K562 (cell line): ENCODE results near the gene GAL3ST1. TPM values are rescaled to one million over a fixed set of nuclear protein-coding genes. Genes with fewer than 3 reads are reported as not detected.

Experiments
- ATAC-seq: fragments of 200-7000 bp; cut with Tn5 transposase; 3 replicates; pipeline ENCODE4 v1.9.1; 2020; ENCODE audit warnings: moderate library complexity
- BruUV-seq: library from RNA; stranded (reverse); fragments of 400-500 nt; replicated peaks from 2 replicates; lab custom pipeline; 2021; lab: Mats Ljungman, UMichigan
- CTCF ChIA-PET: fragments of 300-600 bp; formaldehyde crosslinking; extraction: SDS; loops from one replicate; lab custom pipeline; 2021; ENCODE audit warnings: low intra/inter-chr PET ratio; lab: Yijun Ruan, JAX
- POLR2A ChIA-PET: fragments of 300-600, 350-650 bp; sonication (Branson Sonifier 250); formaldehyde crosslinking; extraction: SDS; loops from one replicate; lab custom pipeline; 2021; ENCODE audit warnings: antibody characterized with exemption, inconsistent platforms; lab: Yijun Ruan, JAX
- DNase-seq, 4 experiments: peaks; one replicate each; pipeline versions ENCODE4 v3.0.0 to v3.0.0-alpha.2; 2011 to 2018; ENCODE audit warnings: low spot score in 3 of 4, mixed read lengths in 3 of 4; ENCODE audit errors: extremely low read depth in 1 of 4
- FAIRE-seq: peaks from 2 replicates; lab custom pipeline; 2011; peaks lifted over from hg19 to GRCh38; lab: Jason Lieb, UNC
- H2AFZ ChIP-seq: 2 replicates; pipeline ENCODE4 v1.6.0; 2011; ENCODE audit warnings: low read depth, low read length, control low read depth, inconsistent platforms
- H3K27ac ChIP-seq: fragments of 200-600 bp; 3 replicates; pipeline ENCODE4 v1.8.0; 2011; ENCODE audit warnings: low read depth, mild to moderate bottlenecking, control low read depth, inconsistent platforms, low read length, moderate library complexity, mixed read lengths; ENCODE audit errors: extremely low read depth
- H3K27me3 ChIP-seq, 2 experiments: fragments of 300-600 bp in 1 of 2; 2 replicates in 1 of 2; 3 replicates in 1 of 2; pipeline versions ENCODE4 v1.6.0 to v1.8.0; 2011; ENCODE audit warnings: inconsistent platforms in 2 of 2, low read length in 2 of 2, mild to moderate bottlenecking in 1 of 2, mixed read lengths in 1 of 2, moderate library complexity in 1 of 2; ENCODE audit not compliant: control insufficient read depth in 2 of 2, insufficient read depth in 2 of 2
- H3K36me3 ChIP-seq: fragments of 300-600 bp; 3 replicates; pipeline ENCODE4 v1.8.0; 2011; ENCODE audit warnings: mild to moderate bottlenecking, low read length, inconsistent platforms; ENCODE audit not compliant: control insufficient read depth, insufficient read depth
- H3K4me1 ChIP-seq, 2 experiments: fragments of 200-600 bp in 1 of 2; replicated peaks in 1 of 2; 2 replicates in 1 of 2; 3 replicates in 1 of 2; pipeline versions ENCODE4 v1.5.1 to v1.8.0; 2011; ENCODE audit warnings: inconsistent platforms in 2 of 2, low read length in 2 of 2, mild to moderate bottlenecking in 1 of 2, mixed read lengths in 1 of 2, moderate library complexity in 1 of 2; ENCODE audit not compliant: control insufficient read depth in 2 of 2, insufficient read depth in 2 of 2
- H3K4me2 ChIP-seq: 2 replicates; pipeline ENCODE4 v1.6.1; 2011; ENCODE audit warnings: low read length, control low read depth, inconsistent platforms, mixed read lengths; ENCODE audit not compliant: insufficient read depth
- H3K4me3 ChIP-seq: fragments of 200-600 bp; sonication (generic), shearing (Covaris generic); 2 replicates; pipeline ENCODE4 v1.5.1; 2016; ENCODE audit warnings: control low read depth, inconsistent platforms
- H3K79me2 ChIP-seq: fragments of 200-600 bp; 3 replicates; pipeline ENCODE4 v1.8.0; 2011; ENCODE audit warnings: low read length, inconsistent platforms; ENCODE audit not compliant: control insufficient read depth, insufficient read depth
- H3K9ac ChIP-seq, 2 experiments: 2 replicates each; pipeline versions ENCODE4 v1.6.0 to v1.6.1; 2011; ENCODE audit warnings: low read depth in 2 of 2, low read length in 2 of 2, control low read depth in 1 of 2, inconsistent platforms in 1 of 2, mild to moderate bottlenecking in 1 of 2, mixed read lengths in 1 of 2; ENCODE audit not compliant: insufficient read depth in 1 of 2
- H3K9me1 ChIP-seq: one replicate; pipeline ENCODE4 v1.6.0; 2011; ENCODE audit warnings: inconsistent platforms, mild to moderate bottlenecking, low read length, moderate library complexity; ENCODE audit not compliant: control insufficient read depth, insufficient read depth
- H3K9me3 ChIP-seq: replicated peaks from 2 replicates; pipeline ENCODE4 v1.5.1; 2011; ENCODE audit warnings: low read depth, low read length, inconsistent platforms; ENCODE audit not compliant: control insufficient read depth, insufficient read depth
- H4K20me1 ChIP-seq: replicated peaks from 2 replicates; pipeline ENCODE4 v1.6.1; 2011; ENCODE audit warnings: low read length, inconsistent platforms, mixed read lengths; ENCODE audit not compliant: control insufficient read depth, insufficient read depth
- ELF1 ChIP-seq: fragments of 200-800 bp; sonication (Bioruptor generic); IDR thresholded peaks from 2 replicates; pipeline ENCODE4 v1.6.1; 2016; ENCODE audit warnings: missing genetic modification characterization, missing compliant biosample characterization
- FOXK1 ChIP-seq: sonication (generic); formaldehyde crosslinking; IDR thresholded peaks from 2 replicates; pipeline ENCODE4 v1.8.0; 2022; ENCODE audit warnings: missing genetic modification reagents, mild to moderate bottlenecking, borderline replicate concordance
- PHB2 ChIP-seq: fragments of 450-650 bp; IDR thresholded peaks from 2 replicates; pipeline ENCODE4 v1.6.1; 2017; ENCODE audit warnings: low read depth
- POLR2H ChIP-seq: IDR thresholded peaks from 2 replicates; pipeline ENCODE4 v1.6.1; 2016; ENCODE audit warnings: missing genetic modification characterization, low read depth, mild to moderate bottlenecking, control low read depth, missing compliant biosample characterization, moderate library complexity
- RAD21 ChIP-seq, 2 experiments: fragments of 250-450 bp in 1 of 2; fragments of 450-650 bp in 1 of 2; sonication (Bioruptor Pico) in 1 of 2; formaldehyde crosslinking in 1 of 2; IDR thresholded peaks in 1 of 2; conservative IDR thresholded peaks in 1 of 2; 2 replicates each; pipeline versions ENCODE4 v1.4.0 to v1.8.0; 2020 to 2022; ENCODE audit warnings: mild to moderate bottlenecking in 2 of 2, moderate library complexity in 1 of 2
- RBM25 ChIP-seq: fragments of 200-400 bp; formaldehyde crosslinking; IDR thresholded peaks from 2 replicates; pipeline ENCODE4 v1.6.1; 2018; ENCODE audit warnings: low read length, low read depth, moderate library complexity; ENCODE audit not compliant: severe bottlenecking
- SMARCC2 ChIP-seq: fragments of 450-650 bp; IDR thresholded peaks from 2 replicates; pipeline ENCODE4 v1.6.1; 2017; ENCODE audit warnings: antibody characterized with exemption, moderate library complexity, mild to moderate bottlenecking, low read depth
- SP2 ChIP-seq: IDR thresholded peaks from 2 replicates; pipeline ENCODE4 v1.6.1; 2011; ENCODE audit warnings: mild to moderate bottlenecking, low read depth, low read length, moderate library complexity; ENCODE audit not compliant: poor library complexity, severe bottlenecking; ENCODE audit errors: extremely low read depth
- SREBF1 ChIP-seq: fragments of 150-350 bp; IDR thresholded peaks from 2 replicates; pipeline ENCODE4 v1.6.1; 2014; ENCODE audit warnings: antibody characterized with exemption, low read depth, low read length, borderline replicate concordance
- SRSF9 ChIP-seq: fragments of 200-400 bp; formaldehyde crosslinking; IDR thresholded peaks from 2 replicates; pipeline ENCODE4 v1.6.1; 2017; ENCODE audit warnings: low read depth, low read length, borderline replicate concordance
- TEAD1 ChIP-seq, 2 experiments: fragments of 450-650 bp in 1 of 2; sonication (generic) in 1 of 2; formaldehyde crosslinking; IDR thresholded peaks; 2 replicates each; pipeline versions ENCODE4 v1.4.0 to v1.8.0; 2020 to 2022; ENCODE audit warnings: mild to moderate bottlenecking in 2 of 2, missing genetic modification reagents in 1 of 2
- TRIM25 ChIP-seq: fragments of 450-650 bp; IDR thresholded peaks from 2 replicates; pipeline ENCODE4 v1.7.0; 2016; ENCODE audit warnings: borderline replicate concordance
- USF2 ChIP-seq: sonication (generic); formaldehyde crosslinking; IDR thresholded peaks from 2 replicates; pipeline ENCODE4 v1.5.0; 2020; ENCODE audit warnings: missing genetic modification reagents
- ZBED1 ChIP-seq: IDR thresholded peaks from 2 replicates; pipeline ENCODE4 v1.6.1; 2014
- ZFPM2 ChIP-seq: fragments of 250-450 bp; sonication (Bioruptor Pico); IDR thresholded peaks from 2 replicates; pipeline ENCODE4 v1.5.1; 2022; ENCODE audit warnings: mild to moderate bottlenecking
- WGBS: fragments of 100-300 bp; shearing (Covaris generic); methylation state at CpG from one replicate; pipeline ENCODE4 v1.1.6; 2016; ENCODE audit warnings: low coverage, mixed read lengths; ENCODE audit not compliant: insufficient coverage; ENCODE audit errors: missing lambda C conversion rate; 5-methylcytosine and 5-hydroxymethylcytosine counted together
- in situ Hi-C: fragments of 300-500 bp; cut with MboI; formaldehyde crosslinking; loops from 4 replicates; pipeline ENCODE4 v1.15.0; 2018; ENCODE audit warnings: inconsistent platforms, mixed read lengths
- intact Hi-C: fragments of 100-400 bp; cut with micrococcal nuclease; formaldehyde crosslinking; loops from 2 replicates; pipeline ENCODE4 v1.14.2; 2022
- polyA plus RNA-seq, 8 experiments: library from polyadenylated mRNA; depleted of rRNA in 4 of 8; stranded (reverse) in 5 of 8; unstranded in 3 of 8; fragments of >200 nt; fragmentation: Nextera tagmentation in 2 of 8; fragmentation: Illumina TruSeq in 1 of 8; extraction: Ambion mirVana in 2 of 8; extraction: Trizol in 1 of 8; gene quantifications; 2 replicates each; pipeline versions ENCODE4 v1.2.1 to v1.2.3, GENCODE V29; 2011 to 2014; ENCODE audit warnings: inconsistent platforms in 1 of 8, missing spikeins in 1 of 8
- total RNA-seq, 7 experiments: library from RNA; depleted of rRNA in 6 of 7; stranded (reverse); fragments of >200 nt in 6 of 7; fragmentation: Illumina TruSeq in 2 of 7; extraction: Trizol in 2 of 7; gene quantifications; 2 replicates each; pipeline versions ENCODE4 v1.2.1 to v1.2.3, GENCODE V29; 2011 to 2021; ENCODE audit warnings: low replicate concordance in 1 of 7
- TF ChIP-seq, protein P1 (sequence below): fragments of 250-450 bp; sonication (Bioruptor Pico); IDR thresholded peaks from 2 replicates; pipeline ENCODE4 v1.5.0; 2022; ENCODE audit warnings: mild to moderate bottlenecking

GAL3ST1 gene
- total and polyA plus RNA-seq, 9 of the 15 experiments (the other 6 are each of a cell fraction or from before 2014, with no cell fraction given) = 0.03 to 1.9 (median 0.33) TPM; not detected in 1

DNA sequence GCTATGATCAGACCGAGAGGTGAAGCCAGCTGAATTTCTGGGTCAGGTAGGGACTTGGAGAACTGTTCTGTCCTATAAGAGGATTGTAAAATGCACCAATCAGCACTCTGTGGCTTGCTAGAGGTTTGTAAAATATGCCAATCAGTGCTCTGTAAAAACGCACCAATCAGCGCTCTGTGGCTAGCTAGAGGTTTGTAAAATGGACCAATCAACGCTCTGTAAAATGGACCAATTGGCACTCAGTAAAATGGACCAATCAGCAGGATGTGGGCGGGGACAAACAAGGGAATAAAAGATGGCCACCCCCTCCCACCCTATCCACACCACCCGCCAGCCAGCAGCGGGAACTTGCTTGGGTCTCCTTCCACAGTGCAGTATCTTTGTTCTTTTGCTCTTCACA, 62.6 kb downstream of the GAL3ST1 start (continued):
- TF ChIP-seq SREBF1 (no peak), RBM25 (peak; percentile 19), PHB2 (no peak), USF2 (CRISPR knock-in tag) (no peak), ZFPM2 (CRISPR knock-in tag) (no peak), SRSF9 (no peak), FOXK1 (CRISPR knock-in tag) (no peak), ZBED1 (no peak)
- TF ChIP-seq, protein P1, sequence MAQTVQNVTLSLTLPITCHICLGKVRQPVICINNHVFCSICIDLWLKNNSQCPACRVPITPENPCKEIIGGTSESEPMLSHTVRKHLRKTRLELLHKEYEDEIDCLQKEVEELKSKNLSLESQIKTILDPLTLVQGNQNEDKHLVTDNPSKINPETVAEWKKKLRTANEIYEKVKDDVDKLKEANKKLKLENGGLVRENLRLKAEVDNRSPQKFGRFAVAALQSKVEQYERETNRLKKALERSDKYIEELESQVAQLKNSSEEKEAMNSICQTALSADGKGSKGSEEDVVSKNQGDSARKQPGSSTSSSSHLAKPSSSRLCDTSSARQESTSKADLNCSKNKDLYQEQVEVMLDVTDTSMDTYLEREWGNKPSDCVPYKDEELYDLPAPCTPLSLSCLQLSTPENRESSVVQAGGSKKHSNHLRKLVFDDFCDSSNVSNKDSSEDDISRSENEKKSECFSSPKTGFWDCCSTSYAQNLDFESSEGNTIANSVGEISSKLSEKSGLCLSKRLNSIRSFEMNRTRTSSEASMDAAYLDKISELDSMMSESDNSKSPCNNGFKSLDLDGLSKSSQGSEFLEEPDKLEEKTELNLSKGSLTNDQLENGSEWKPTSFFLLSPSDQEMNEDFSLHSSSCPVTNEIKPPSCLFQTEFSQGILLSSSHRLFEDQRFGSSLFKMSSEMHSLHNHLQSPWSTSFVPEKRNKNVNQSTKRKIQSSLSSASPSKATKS (CRISPR knock-in tag) = no peak

DNA sequence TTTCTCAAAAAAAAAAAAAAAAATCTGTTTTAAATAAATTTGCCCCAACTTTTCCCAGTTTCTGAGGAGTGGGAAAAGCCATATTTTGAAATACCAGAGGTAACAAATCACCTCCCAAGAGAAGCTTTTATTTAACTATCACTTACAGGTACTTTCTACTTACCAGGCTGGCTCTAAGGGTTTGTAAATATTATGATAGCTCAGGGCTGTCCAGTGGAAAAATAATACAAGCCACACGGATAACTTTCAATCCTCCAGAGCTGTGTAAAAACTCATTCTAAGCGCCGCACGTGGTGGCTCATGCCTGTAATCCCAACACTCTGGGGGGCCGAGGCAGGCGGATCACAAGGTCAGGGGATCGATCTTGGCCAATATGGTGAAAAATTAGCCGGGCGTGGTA, 63.4 kb downstream of the GAL3ST1 start:
- no peak for FAIRE-seq
- Histone ChIP-seq H3K9ac (no peak overlapping the region), H3K27me3 (no peaks in the 10 kb centered on the region), H3K9me1 (no peaks in the 10 kb centered on the region), H3K36me3 (no peaks in the 10 kb centered on the region), H4K20me1 (no peaks in the 10 kb centered on the region), H3K4me3 (no peak overlapping the region), H3K27ac (no peak overlapping the region), H2AFZ (no peak overlapping the region), H3K79me2 (no peaks in the 10 kb centered on the region), H3K9me3 (no peaks in the 10 kb centered on the region), H3K4me2 (no peak overlapping the region), H3K4me1 (peaks cover 12 to 14% of the 10 kb centered on the region in 2 experiments; a peak in 4 of 5 replicates)
- BruUV-seq = no TSS peak
- 92% methylated on average over 6 of the region's 9 CpGs for WGBS
- POLR2A ChIA-PET = interaction anchor here (0.6 kb wide), 1 partner anchor 185 kb away, joined by 3 read pairs; no protein-coding TSS in a partner anchor
- CTCF ChIA-PET = interaction anchor here (0.6 kb wide), 1 partner anchor 203 kb away, joined by 3 read pairs; no protein-coding TSS in a partner anchor
- intact Hi-C loops = no loop called here
- in situ Hi-C loops = no loop called here
- DNase-seq = no peak
- no peak for ATAC-seq
- TF ChIP-seq SP2 (no peak), ELF1 (tag) (no peak), TEAD1 (CRISPR knock-in tag; IDR thresholded peaks at IDR 0.05) (no peak), SMARCC2 (no peak), TRIM25 (no peak), RAD21 (CRISPR knock-in tag; conservative IDR thresholded peaks at IDR 0.05 in 1 of 2, IDR thresholded peaks at IDR 0.05 in 1 of 2) (no peak), POLR2H (no peak)
